Epithelial cell of proximal tubule (primary cell): ENCODE results near the gene CIROP. TPM values are rescaled to one million over a fixed set of nuclear protein-coding genes. Genes with fewer than 3 reads are reported as not detected.

Experiments
- DNase-seq: peaks from one replicate; pipeline ENCODE4 v3.0.0-alpha.2; 2011; ENCODE audit warnings: low read depth
- H3K4me3 ChIP-seq: 2 replicates; pipeline ENCODE4 v1.5.1; 2011; ENCODE audit warnings: low read depth, mild to moderate bottlenecking, low read length
- CTCF ChIP-seq: conservative IDR thresholded peaks from 2 replicates; pipeline ENCODE4 v1.5.1; 2012; ENCODE audit warnings: low read depth, mild to moderate bottlenecking, low read length
- total RNA-seq: library from RNA; depleted of rRNA; stranded (reverse); fragments of >200 nt; gene quantifications from 2 replicates; pipeline ENCODE4 v1.2.3, GENCODE V29; 2015

CIROP gene
- total RNA-seq, 1 donor from 2014 or later = not detected

- no peak for DNase-seq
- H3K4me3 ChIP-seq = no peak overlapping the region
- no peak for TF ChIP-seq CTCF
These were observed 45.9 kb downstream of the CIROP start for GRCh38 chr14:23058654-23059504.

GRCh38 chr14:23057757-23058653 lies 46.8 kb downstream of the CIROP start:
- DNase-seq = no peak

GRCh38 chr14:23056956-23057756 lies 47.6 kb downstream of the CIROP start, which contains the start of gene CDH24:
Gene CDH24, minus strand, starts transcription at chr14:23057520. Its CDS starts 1,787 bp downstream, at chr14:23055733.
- peak within 1 kb of the TSS; percentile 62 for H3K4me3 ChIP-seq
- no peak for DNase-seq
- no peak for TF ChIP-seq CTCF

More at GRCh38 chr14:23057757-23058653, 46.8 kb downstream of the CIROP start:
- peak; percentile 94 for TF ChIP-seq CTCF
- H3K4me3 ChIP-seq = peak overlapping the region; percentile 62

GRCh38 chr14:23056145-23056955 lies 48.4 kb downstream of the CIROP start:
- H3K4me3 ChIP-seq = peak overlapping the region; percentile 62
- TF ChIP-seq CTCF = peak; percentile 84
- DNase-seq = no peak

- no peak for TF ChIP-seq CTCF
- no peak for DNase-seq
- H3K4me3 ChIP-seq = no peak overlapping the region
These were observed 49.1 kb downstream of the CIROP start for GRCh38 chr14:23055621-23056144.
